ENCODE results near the gene IFI27L1.

Gene IFI27L1

DNA sequence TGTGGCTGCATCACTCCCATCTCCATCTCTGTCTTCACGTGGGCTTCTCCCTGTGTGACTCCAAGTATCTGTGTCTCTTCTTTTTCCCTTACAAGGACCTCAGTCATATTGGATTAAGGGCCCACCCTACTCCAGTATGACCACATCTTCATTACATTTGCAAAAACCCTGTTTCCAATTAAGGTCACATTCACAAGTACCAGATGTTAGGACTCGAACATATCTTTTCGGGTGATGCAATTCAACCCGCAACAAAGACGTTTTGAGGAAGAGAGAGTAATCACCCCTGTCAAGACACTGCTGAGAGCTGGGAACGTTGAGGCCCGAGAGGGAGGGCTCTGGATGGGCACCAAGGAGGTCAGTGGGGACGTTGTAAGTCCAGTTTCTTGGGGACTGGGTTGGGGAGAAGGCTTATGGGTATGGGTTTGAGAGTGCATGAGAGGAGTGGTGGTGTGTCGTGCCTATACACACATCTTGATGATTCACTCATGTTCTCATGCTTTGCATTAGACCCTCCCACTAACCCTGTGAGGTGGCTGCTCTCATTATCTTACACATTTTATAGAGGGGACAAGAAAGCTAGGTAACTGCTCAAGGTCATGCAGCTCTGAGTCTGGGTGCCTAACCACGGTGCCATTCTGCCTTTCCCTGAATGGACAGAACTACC, 17.3 kb downstream of the IFI27L1 start:
- Histone ChIP-seq H3K36me3 (ENCODE audit: low read depth) (peaks cover 7% of the 10 kb centered on the region; the same call in 1 of the 2 replicates), H3K27ac (ENCODE audit: poor library complexity, severe bottlenecking) (no peak overlapping the region), H3K4me3 (ENCODE audit: severe bottlenecking) (no peak overlapping the region), H3K27me3 (ENCODE audit: insufficient read depth, poor library complexity, severe bottlenecking) (no peaks in the 10 kb centered on the region), H3K9me3 (ENCODE audit: severe bottlenecking) (no peaks in the 10 kb centered on the region), H3K4me1 (ENCODE audit: insufficient read depth, poor library complexity, severe bottlenecking) (no peaks in the 10 kb centered on the region)
- DNase-seq (ENCODE audit: low spot score), result no peak
- no peak for ATAC-seq (ENCODE audit: low read depth)
- TF ChIP-seq CTCF (IDR thresholded peaks at IDR 0.05; ENCODE audit: poor library complexity, severe bottlenecking), result no peak

- H3K4me3 ChIP-seq (ENCODE audit: severe bottlenecking), result no peak overlapping the region
- H3K4me1 ChIP-seq (ENCODE audit: insufficient read depth, poor library complexity, severe bottlenecking), result no peaks in the 10 kb centered on the region
- H3K27me3 ChIP-seq (ENCODE audit: insufficient read depth, poor library complexity, severe bottlenecking), result no peaks in the 10 kb centered on the region
- peaks cover 7% of the 10 kb centered on the region; the same call in 1 of the 2 replicates for H3K36me3 ChIP-seq (ENCODE audit: low read depth)
- DNase-seq (ENCODE audit: low spot score) (no peak), ATAC-seq (ENCODE audit: low read depth) (no peak)
- no peak for TF ChIP-seq CTCF (IDR thresholded peaks at IDR 0.05; ENCODE audit: poor library complexity, severe bottlenecking)
- no peak overlapping the region for H3K27ac ChIP-seq (ENCODE audit: poor library complexity, severe bottlenecking)
- no peaks in the 10 kb centered on the region for H3K9me3 ChIP-seq (ENCODE audit: severe bottlenecking)
Observed at GRCh38 chr14:94099006-94099405, 17.9 kb downstream of the IFI27L1 start.

GRCh38 chr14:94100847-94101246, 19.7 kb downstream of the IFI27L1 start:
- TF ChIP-seq CTCF (IDR thresholded peaks at IDR 0.05; ENCODE audit: poor library complexity, severe bottlenecking), result no peak
- ATAC-seq (ENCODE audit: low read depth) (peak; percentile 81), DNase-seq (ENCODE audit: low spot score) (no peak)
- Histone ChIP-seq H3K4me3 (ENCODE audit: severe bottlenecking) (no peak overlapping the region), H3K27me3 (ENCODE audit: insufficient read depth, poor library complexity, severe bottlenecking) (no peaks in the 10 kb centered on the region), H3K27ac (ENCODE audit: poor library complexity, severe bottlenecking) (no peak overlapping the region), H3K36me3 (ENCODE audit: low read depth) (peaks cover 7% of the 10 kb centered on the region; the same call in 1 of the 2 replicates), H3K9me3 (ENCODE audit: severe bottlenecking) (no peaks in the 10 kb centered on the region), H3K4me1 (ENCODE audit: insufficient read depth, poor library complexity, severe bottlenecking) (no peaks in the 10 kb centered on the region)

DNA sequence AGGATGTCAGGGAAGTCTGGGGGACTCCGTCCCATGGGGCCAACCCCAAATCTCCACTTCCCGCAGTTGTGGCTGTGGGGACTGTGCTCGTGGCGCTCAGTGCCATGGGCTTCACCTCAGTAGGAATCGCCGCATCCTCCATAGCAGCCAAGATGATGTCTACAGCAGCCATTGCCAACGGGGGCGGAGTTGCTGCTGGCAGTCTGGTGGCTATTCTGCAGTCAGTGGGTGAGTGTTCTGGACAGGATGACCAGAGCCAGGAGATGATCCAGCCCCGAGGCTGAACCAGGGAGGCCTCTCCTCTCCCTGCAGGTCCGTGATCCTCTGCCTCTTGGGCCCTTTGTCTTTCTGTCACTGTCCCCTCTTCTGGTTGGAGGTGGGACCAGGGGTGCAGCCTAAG, 20.6 kb downstream of the IFI27L1 start:
- Histone ChIP-seq H3K27ac (ENCODE audit: poor library complexity, severe bottlenecking) (no peak overlapping the region), H3K9me3 (ENCODE audit: severe bottlenecking) (no peaks in the 10 kb centered on the region), H3K27me3 (ENCODE audit: insufficient read depth, poor library complexity, severe bottlenecking) (no peaks in the 10 kb centered on the region), H3K36me3 (ENCODE audit: low read depth) (peaks cover 6% of the 10 kb centered on the region; the same call in 1 of the 2 replicates), H3K4me1 (ENCODE audit: insufficient read depth, poor library complexity, severe bottlenecking) (no peaks in the 10 kb centered on the region), H3K4me3 (ENCODE audit: severe bottlenecking) (no peak overlapping the region)
- no peak for TF ChIP-seq CTCF (IDR thresholded peaks at IDR 0.05; ENCODE audit: poor library complexity, severe bottlenecking)
- DNase-seq (ENCODE audit: low spot score) (no peak), ATAC-seq (ENCODE audit: low read depth) (no peak)

DNA sequence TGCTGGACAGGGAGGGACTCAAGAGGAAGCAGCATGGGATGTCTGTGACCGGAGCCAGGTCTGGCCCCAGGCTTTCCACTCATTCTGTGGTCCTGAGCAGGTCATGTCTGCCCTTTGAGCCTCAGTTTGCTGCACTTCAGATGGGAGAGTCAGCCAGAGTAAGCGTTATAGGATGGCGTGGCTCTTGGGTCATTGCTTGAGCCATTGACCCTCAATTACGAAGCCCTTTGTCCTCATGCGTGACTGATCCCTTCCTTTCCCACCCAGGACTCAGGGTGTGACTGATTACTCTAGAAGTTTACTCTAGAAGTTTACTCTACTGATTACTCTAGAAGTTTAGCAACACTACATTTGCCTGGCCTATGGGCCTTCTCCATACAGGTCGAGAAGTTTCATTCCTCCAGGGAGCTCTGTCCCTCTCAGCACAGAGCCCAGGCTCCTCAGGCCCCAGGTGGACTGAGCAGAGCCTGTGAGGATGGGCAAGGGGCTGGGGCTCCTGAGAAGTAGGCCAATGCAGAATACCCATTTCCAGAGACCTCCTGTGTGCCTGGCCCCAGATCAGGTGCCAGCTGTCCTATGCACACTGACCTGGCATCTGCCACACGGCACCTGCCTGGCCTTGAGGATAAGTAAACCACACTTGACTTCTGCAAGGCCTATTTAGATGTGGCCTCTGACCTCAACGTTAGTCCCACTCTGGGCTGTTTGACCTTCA, 21.8 kb downstream of the IFI27L1 start:
- Histone ChIP-seq H3K9me3 (ENCODE audit: severe bottlenecking) (no peaks in the 10 kb centered on the region), H3K27me3 (ENCODE audit: insufficient read depth, poor library complexity, severe bottlenecking) (no peaks in the 10 kb centered on the region), H3K36me3 (ENCODE audit: low read depth) (no peaks in the 10 kb centered on the region), H3K4me1 (ENCODE audit: insufficient read depth, poor library complexity, severe bottlenecking) (no peaks in the 10 kb centered on the region), H3K4me3 (ENCODE audit: severe bottlenecking) (no peak overlapping the region), H3K27ac (ENCODE audit: poor library complexity, severe bottlenecking) (no peak overlapping the region)
- TF ChIP-seq CTCF (IDR thresholded peaks at IDR 0.05; ENCODE audit: poor library complexity, severe bottlenecking), result no peak
- no peak for DNase-seq (ENCODE audit: low spot score)
- no peak for ATAC-seq (ENCODE audit: low read depth)
